GM03348 (cell line): ENCODE data around the gene PIGT.

Experiments used
- DNase-seq: peaks from one replicate; pipeline ENCODE4 v3.0.0; 2012; ENCODE audit warnings: low spot score

Gene PIGT

GRCh38 chr20:45427236-45428149 lies 11.6 kb downstream of the PIGT start:
- DNase-seq = no peak

DNA sequence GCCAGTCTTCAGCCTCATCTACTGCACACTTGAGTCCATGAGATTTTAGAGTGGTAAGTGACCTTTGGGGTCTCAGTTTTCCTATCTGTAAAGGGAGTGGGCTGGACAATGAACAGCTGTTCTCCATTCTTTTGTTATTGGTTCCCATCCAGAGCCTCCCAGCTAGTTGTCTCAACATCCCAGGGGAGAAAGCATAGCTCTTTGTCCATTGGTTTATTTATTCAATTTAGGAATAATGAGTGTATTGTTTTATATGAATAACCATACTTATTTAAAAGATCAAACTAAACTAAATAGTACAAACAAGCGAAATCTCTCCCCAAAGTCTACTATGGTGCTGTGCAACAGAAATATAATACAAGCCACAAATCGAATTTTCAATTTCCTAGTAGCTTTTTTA lies 13.7 kb downstream of the PIGT start:
- no peak for DNase-seq

- no peak for DNase-seq
Measured at GRCh38 chr20:45432294-45432693, 16.4 kb downstream of the PIGT start.

GRCh38 chr20:45433316-45433715 lies 17.4 kb downstream of the PIGT start:
- peak; percentile 29 for DNase-seq

GRCh38 chr20:45433976-45434375 lies 18.0 kb downstream of the PIGT start:
- DNase-seq = no peak

- peak; percentile 96 for DNase-seq
Measured at GRCh38 chr20:45436732-45437485, 21.0 kb downstream of the PIGT start.

DNA sequence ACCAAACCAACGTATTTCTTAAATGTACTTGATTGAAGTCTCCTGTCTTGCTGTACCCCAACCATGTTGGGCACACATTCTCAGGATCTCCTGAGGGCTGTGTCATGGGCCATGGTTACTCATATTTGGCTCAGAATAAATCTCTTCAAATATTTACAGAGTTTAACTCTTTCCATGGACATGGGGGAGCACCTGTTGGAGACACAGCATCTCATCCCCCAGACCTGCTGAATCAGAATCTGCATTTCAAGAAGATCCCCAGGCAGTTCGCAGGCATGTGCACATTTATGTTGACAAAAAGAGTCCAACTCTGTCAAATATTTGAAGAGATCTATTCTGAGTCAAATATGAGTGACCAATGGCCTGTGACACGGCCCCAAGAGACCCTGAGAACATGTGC lies 24.5 kb downstream of the PIGT start:
- DNase-seq = no peak

DNA sequence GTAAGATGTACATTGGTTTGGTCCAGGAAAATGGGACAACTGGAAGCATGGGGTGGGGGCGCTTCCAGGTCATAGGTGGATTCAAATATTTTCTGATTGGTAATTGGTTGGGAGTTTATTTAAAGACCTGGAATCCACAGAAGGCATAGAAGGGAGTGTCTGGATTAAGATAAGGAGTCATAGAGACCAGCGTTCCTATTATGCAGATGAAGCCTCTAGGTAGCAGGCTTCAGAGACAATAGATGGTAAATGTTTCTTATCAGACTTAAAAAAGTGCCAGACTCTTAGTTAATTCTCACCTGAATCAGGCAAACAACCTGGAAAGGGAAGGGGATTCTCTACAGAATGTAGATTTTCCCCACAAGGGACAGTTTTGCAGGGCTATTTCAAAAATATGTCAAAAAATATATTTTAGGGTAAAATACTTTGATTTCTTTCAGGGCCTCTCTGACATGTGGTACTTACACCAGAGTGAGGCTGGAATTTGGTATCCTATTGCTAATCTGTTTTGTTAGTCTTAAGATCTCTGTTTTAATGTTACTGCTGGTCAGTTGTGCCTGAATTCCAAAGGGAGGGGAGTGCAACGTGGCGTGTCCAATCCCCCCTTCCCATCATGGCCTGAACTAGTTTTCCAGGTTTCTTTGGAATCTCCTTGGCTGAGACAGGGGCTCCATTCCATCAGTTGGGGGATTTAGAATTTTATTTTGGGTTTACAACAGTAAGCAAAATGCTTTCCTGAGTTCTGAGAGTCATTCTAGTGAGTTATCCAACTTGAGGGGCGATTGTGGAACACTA lies 25.1 kb downstream of the PIGT start:
- no peak for DNase-seq

DNA sequence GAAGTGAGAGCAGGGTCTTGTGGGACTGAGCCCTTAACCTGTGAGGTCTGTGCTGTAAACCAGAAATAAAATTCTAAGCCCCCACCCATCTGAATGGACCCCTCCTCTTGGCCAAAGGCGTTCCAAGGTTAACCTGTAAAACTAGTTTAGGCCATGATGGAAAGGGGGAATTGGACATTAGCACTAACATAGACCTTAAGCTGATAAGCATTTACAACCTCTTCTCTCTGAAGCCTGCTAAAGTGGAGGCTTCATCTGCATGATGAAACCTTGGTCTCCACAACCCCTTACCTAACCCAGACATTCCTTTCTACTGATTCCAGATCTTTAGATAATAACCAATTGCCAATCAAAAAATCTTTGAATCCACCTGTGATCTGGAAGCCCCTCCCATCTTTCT lies 25.8 kb downstream of the PIGT start:
- DNase-seq = no peak

- DNase-seq = no peak
Measured at GRCh38 chr20:45444050-45444449, 28.1 kb downstream of the PIGT start.

DNA sequence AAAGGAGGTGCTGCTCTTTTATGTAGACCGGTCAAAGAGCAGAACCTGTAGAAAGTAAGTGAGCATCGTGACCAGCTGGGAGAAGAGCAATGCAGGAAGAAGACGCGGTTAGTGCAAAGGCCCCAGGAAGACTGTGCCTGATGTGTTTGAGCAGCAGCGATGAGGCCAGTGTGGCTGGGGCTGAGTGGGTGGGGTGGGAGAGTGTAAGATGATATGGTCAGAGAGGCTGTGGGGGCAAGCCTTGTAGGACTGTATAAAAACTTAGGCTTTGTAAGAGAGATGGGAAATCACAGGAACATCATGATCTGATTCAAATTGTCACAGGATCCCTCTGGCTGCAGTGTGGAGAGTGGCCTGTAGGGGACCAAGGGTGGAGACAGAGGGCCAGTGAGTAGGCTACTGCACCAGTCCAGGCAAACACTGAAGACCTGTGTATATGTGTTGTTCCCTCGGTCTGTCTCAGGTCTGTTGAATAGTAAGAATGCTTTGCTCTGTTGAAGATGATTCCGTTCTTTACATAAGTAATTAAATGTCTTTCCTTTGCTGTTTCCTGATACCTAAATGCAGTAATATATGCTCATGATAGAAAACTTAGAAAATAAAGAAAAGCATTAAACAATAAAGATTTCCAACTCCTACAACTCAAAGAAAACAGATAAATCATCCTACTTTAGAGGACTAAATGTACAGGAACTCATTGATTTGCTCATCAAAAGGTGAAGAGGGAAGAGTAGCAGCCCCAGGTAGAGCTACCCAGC lies 30.0 kb downstream of the PIGT start:
- DNase-seq = peak; percentile 54

DNA sequence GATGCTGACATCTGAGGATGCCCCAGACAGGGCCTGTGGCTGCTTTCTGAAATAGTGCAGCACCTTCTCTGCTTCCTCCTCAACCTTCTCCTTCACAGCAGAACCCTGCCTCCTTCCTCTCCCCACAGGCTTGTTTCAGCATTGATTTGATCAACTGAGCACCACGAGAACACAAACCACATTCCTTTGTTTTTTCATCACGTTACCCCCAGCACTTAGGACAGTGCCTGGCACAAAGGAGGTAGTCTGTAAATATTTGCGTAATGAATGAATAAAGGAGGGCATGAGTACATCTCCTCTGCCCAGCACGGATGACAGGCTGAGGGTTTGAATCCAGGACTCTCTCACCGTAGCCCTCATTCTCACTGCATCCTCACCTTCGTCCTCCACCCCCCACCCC lies 32.3 kb downstream of the PIGT start:
- DNase-seq = no peak

DNA sequence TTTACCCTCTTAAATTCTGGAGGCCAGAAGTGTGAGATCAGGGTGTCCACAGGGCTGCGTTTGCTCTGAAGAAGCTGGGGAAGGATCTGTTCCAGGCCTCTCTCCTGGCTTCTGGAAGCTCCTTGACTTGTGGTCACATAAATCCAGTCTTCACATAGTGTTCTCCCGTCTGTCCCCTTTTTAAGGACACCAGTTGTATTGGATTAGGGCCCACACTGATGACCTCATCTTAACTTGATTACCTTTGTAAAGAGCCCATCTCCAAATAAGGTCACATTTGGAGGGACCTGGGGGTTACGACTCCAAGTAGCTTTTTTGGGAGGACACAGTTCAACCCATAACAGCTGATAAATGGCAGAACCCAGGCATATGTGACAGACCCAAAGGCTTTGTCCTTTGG lies 33.6 kb downstream of the PIGT start:
- DNase-seq = no peak

DNA sequence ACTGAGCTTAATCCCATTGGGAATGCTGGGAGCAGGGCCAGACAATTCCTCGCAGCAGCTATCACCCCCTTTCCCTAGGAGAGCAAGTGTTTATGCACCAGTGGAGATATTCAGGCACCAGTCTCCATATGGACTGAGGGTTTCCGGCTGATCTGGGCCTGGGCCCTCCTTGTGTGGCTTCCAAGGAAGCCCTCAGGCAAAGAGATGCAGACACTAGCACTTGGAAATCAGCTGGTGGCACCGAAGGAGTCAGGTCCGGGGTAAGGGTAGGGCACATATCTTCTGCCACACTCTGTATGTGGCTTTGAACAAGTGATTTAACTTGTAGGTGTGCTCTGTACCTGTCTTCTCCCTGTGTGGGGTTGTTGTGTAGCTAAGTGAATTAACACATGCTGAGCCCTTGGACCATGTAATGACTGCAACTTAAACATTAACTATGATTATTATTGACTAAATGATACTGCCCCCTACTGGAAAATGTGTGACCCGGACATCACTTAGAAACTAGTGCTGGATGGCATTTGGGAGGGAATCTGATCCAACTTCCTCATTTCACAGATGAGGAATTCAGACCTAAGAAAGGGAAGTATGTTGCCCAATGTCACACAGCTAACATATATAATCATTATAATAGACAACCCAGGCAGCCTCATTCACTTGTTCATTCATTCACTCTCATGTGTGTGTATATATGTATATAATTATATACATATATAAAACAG lies 34.3 kb downstream of the PIGT start:
- peak; percentile 66 for DNase-seq

DNA sequence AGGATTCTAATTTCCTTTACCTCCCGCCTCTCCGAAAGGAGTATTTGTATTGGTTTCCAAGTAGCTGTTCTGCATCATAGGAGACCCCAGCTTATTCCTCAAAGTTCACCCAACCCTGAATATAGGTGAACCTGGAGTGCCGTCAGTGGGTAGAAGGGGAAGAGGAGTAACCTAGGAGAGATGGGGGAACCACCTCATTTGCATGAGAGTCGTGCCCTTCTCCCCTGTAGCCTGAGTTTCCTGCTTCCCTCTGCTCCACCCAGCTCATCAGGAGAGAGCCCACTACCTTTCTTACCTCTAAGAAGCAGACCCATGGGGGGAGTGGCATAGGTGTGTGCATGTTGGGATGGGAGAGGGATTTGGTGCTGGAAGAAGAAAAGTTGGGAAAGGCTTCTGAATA lies 36.3 kb downstream of the PIGT start:
- no peak for DNase-seq

GRCh38 chr20:45452772-45453691 lies 37.1 kb downstream of the PIGT start:
- DNase-seq = no peak

GRCh38 chr20:45456632-45457031 lies 40.7 kb downstream of the PIGT start:
- DNase-seq = no peak

GRCh38 chr20:45459606-45460005 lies 43.7 kb downstream of the PIGT start:
- DNase-seq = peak; percentile 38

- DNase-seq = no peak
Measured at GRCh38 chr20:45461225-45461624, 45.3 kb downstream of the PIGT start.
